BLaER1 treated with 17β-estradiol and CSF1 and Interleukin-3, amounts not matched to agents 10 nM and 100 nM (cell line): ENCODE measurements around the gene SLC6A7.

Experiments
- H3K27ac ChIP-seq, 11 experiments: shearing (Covaris generic); formaldehyde crosslinking; 2 replicates each; pipeline ENCODE4 v1.8.1; 2022
- H3K27me3 ChIP-seq, 11 experiments: shearing (Covaris generic); formaldehyde crosslinking; 2 replicates each; pipeline ENCODE4 v1.8.1; 2022
- H3K36me3 ChIP-seq, 11 experiments: shearing (Covaris generic); formaldehyde crosslinking; 2 replicates each; pipeline ENCODE4 v1.8.1; 2022
- H3K4me1 ChIP-seq, 10 experiments: shearing (Covaris generic); formaldehyde crosslinking; 2 replicates each; pipeline ENCODE4 v1.8.1; 2022
- H3K4me2 ChIP-seq, 11 experiments: shearing (Covaris generic); formaldehyde crosslinking; 2 replicates each; pipeline ENCODE4 v1.8.1; 2022
- H3K4me3 ChIP-seq, 10 experiments: shearing (Covaris generic); formaldehyde crosslinking; 2 replicates each; pipeline ENCODE4 v1.8.1; 2022
- H3K9ac ChIP-seq, 11 experiments: shearing (Covaris generic); formaldehyde crosslinking; 2 replicates each; pipeline ENCODE4 v1.8.1; 2022
- H3K9me3 ChIP-seq, 11 experiments: shearing (Covaris generic); formaldehyde crosslinking; replicated peaks in 1 of 11; 2 replicates each; pipeline ENCODE4 v1.8.1; 2022
- H4K20me1 ChIP-seq, 11 experiments: shearing (Covaris generic); formaldehyde crosslinking; 2 replicates each; pipeline ENCODE4 v1.8.1; 2022
- Cebpa-rat ChIP-seq, 11 experiments: shearing (Covaris generic); IDR thresholded peaks; 2 replicates each; pipeline ENCODE4 v1.8.1; 2022

SLC6A7 gene

GRCh38 chr5:150248946-150249345 is 59.1 kb downstream of the SLC6A7 start:
- peaks cover 22 to 28% (median 25%) of the 10 kb centered on the region in 10 experiments for H3K4me1 ChIP-seq
- no peaks in the 10 kb centered on the region for H4K20me1 ChIP-seq
- no peak overlapping the region for H3K9ac ChIP-seq
- no peaks in the 10 kb centered on the region for H3K36me3 ChIP-seq
- H3K27ac ChIP-seq = no peak overlapping the region
- TF ChIP-seq Cebpa-rat (IDR thresholded peaks at IDR 0.05) = no peak
- H3K4me2 ChIP-seq = no peak overlapping the region
- H3K9me3 ChIP-seq = no peaks in the 10 kb centered on the region
- H3K4me3 ChIP-seq = no peak overlapping the region
- no peaks in the 10 kb centered on the region for H3K27me3 ChIP-seq

DNA sequence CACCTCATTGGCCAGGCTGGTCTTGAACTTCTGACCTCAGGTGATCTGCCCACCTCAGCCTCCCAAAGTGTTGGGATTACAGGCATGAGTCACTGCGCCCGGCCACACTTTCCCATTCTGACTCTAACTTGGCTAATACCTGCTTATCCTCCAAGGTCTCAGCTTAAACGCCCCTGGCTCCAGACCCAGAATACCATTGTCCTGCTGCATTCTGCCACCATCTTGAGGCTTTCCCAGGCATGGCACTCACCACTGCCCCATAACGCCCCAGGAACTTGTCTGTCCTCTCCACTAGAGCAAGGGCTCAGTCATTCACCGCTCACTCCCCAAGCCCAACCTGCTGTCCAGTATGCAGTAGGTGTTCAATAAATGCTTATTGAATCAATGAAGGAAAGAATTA is 59.9 kb downstream of the SLC6A7 start:
- no peaks in the 10 kb centered on the region for H3K36me3 ChIP-seq
- TF ChIP-seq Cebpa-rat (IDR thresholded peaks at IDR 0.05) = no peak
- H3K27me3 ChIP-seq = no peaks in the 10 kb centered on the region
- no peaks in the 10 kb centered on the region for H4K20me1 ChIP-seq
- H3K4me2 ChIP-seq = no peak overlapping the region
- H3K9ac ChIP-seq = no peak overlapping the region
- no peaks in the 10 kb centered on the region for H3K9me3 ChIP-seq
- H3K27ac ChIP-seq = no peak overlapping the region
- peaks cover 20 to 34% (median 33%) of the 10 kb centered on the region in 10 experiments for H3K4me1 ChIP-seq
- no peak overlapping the region for H3K4me3 ChIP-seq

GRCh38 chr5:150251504-150251903 is 61.6 kb downstream of the SLC6A7 start:
- no peak for TF ChIP-seq Cebpa-rat (IDR thresholded peaks at IDR 0.05)
- Histone ChIP-seq H3K36me3 (no peaks in the 10 kb centered on the region), H3K4me3 (no peak overlapping the region), H3K9me3 (no peaks in the 10 kb centered on the region), H4K20me1 (no peaks in the 10 kb centered on the region), H3K27ac (no peak overlapping the region), H3K4me1 (peaks cover 18 to 52% (median 50%) of the 10 kb centered on the region in 10 experiments; a peak in 19 of 20 replicates), H3K4me2 (0 out of 22 replicates have a peak overlapping the region, but pooled peaks of 1 of the 11 experiments have one; percentile 81), H3K27me3 (no peaks in the 10 kb centered on the region), H3K9ac (no peak overlapping the region)

DNA sequence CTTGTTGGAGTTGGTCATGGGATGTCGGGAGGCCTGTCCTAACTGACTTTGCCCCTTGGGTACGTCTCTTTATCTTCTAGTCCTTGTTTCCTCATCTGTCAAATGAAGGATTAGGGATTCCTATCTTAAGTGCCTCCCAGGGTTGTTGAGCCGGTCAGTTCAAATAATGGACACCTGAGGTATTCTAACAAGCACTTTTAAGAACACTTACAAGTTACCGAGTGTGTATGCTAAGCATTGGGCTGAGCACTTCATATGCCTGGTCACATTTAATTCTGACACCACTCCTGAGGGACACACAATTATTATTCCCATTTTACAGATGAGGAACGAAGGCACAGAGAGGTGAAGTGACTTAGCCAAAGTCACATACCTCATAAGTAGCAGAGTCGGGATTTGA is 62.6 kb downstream of the SLC6A7 start:
- peak overlapping the region in 8 of 11 experiments; percentile 67 to 93 (median 82); a peak in 14 of 22 replicates for H3K4me2 ChIP-seq
- TF ChIP-seq Cebpa-rat (IDR thresholded peaks at IDR 0.05) = no peak
- peak overlapping the region in 1 of 11 experiments; percentile 53; a peak in 1 of 22 replicates for H3K9ac ChIP-seq
- no peaks in the 10 kb centered on the region for H4K20me1 ChIP-seq
- no peaks in the 10 kb centered on the region for H3K9me3 ChIP-seq
- H3K27ac ChIP-seq = no peak overlapping the region
- H3K4me1 ChIP-seq = peaks cover 20 to 62% (median 60%) of the 10 kb centered on the region in 10 experiments
- H3K36me3 ChIP-seq = no peaks in the 10 kb centered on the region
- no peaks in the 10 kb centered on the region for H3K27me3 ChIP-seq
- no peak overlapping the region for H3K4me3 ChIP-seq

DNA sequence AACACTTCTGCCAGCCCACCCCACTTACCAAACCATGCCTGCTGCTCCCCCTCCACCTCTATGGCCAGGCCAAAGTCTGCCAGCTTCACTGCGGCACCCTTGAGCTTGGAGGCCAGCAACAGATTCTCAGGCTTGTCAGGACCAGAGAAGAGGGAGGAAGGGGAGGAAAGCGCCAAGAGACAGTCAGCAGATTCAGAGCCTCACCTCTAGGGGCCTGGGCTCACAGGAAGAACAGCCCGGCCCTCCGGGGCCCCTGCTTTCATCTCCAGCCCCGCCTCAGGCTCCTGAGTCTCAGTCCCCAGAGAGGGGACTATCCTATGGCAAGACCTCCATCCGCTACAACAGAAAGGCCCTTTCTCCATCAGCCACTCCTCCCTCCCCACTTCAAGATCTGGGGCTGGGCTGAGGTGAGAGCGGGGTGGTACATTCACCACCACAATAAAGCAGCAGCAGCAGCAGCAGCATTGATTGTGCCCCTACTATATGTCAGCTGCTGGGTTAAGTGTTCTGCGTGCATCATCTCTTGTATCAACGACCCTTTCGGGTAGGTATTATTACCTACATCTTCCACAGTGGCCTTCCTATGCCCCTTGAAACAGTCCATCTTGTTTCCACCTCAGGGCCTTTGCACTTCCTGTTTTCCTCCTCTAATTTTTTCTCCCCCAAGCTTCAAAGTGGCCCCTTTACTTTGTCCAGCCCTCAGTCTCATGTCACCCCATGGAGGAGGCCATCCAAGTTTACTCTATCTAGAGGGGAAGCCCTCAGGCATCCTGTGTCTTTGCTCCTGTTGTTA is 63.8 kb downstream of the SLC6A7 start:
- no peaks in the 10 kb centered on the region for H4K20me1 ChIP-seq
- no peak overlapping the region for H3K4me3 ChIP-seq
- peaks cover 31 to 73% (median 71%) of the 10 kb centered on the region in 10 experiments for H3K4me1 ChIP-seq
- peak overlapping the region in 7 of 11 experiments; percentile 8 to 59 (median 47); a peak in 8 of 22 replicates for H3K27ac ChIP-seq
- TF ChIP-seq Cebpa-rat (IDR thresholded peaks at IDR 0.05) = no peak
- H3K9ac ChIP-seq = peak overlapping the region in 4 of 11 experiments; percentile 14 to 61 (median 38); a peak in 6 of 22 replicates
- H3K36me3 ChIP-seq = no peaks in the 10 kb centered on the region
- H3K4me2 ChIP-seq = peak overlapping the region; percentile 6 to 93 (median 79); a peak in 19 of 22 replicates
- H3K27me3 ChIP-seq = no peaks in the 10 kb centered on the region
- H3K9me3 ChIP-seq = no peaks in the 10 kb centered on the region

DNA sequence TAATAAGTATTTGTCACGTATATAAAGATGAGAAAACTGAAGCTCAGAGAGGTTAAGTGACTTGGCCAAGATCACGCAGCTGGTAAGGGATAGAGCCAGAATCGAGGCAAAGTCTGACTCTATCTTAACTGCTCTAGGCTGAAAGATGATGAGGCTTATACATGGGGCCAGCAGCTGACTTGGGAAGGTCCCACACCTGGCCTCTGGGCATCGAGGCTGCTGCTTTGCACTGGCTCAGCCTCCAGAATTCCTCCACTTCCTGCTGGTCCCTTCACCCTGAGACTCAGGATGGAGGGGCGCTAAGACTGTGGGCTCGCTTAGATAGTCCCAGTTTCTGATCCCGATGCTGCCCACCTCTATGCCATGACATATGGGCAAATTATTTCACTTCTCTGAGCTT is 64.5 kb downstream of the SLC6A7 start:
- no peak for TF ChIP-seq Cebpa-rat (IDR thresholded peaks at IDR 0.05)
- no peaks in the 10 kb centered on the region for H3K36me3 ChIP-seq
- peak overlapping the region in 10 of 11 experiments; percentile 21 to 93 (median 80); a peak in 19 of 22 replicates for H3K4me2 ChIP-seq
- H3K27ac ChIP-seq = peak overlapping the region in 4 of 11 experiments; percentile 0 to 59 (median 30); a peak in 3 of 22 replicates
- no peaks in the 10 kb centered on the region for H4K20me1 ChIP-seq
- H3K9ac ChIP-seq = peak overlapping the region in 4 of 11 experiments; percentile 16 to 50 (median 40); a peak in 7 of 22 replicates
- peaks cover 34 to 80% (median 79%) of the 10 kb centered on the region in 10 experiments for H3K4me1 ChIP-seq
- H3K27me3 ChIP-seq = no peaks in the 10 kb centered on the region
- no peaks in the 10 kb centered on the region for H3K9me3 ChIP-seq
- no peak overlapping the region; a peak in 1 of 20 replicates for H3K4me3 ChIP-seq

- no peak for TF ChIP-seq Cebpa-rat (IDR thresholded peaks at IDR 0.05)
- H3K4me1 ChIP-seq = peaks cover 34 to 84% (median 82%) of the 10 kb centered on the region in 10 experiments
- no peaks in the 10 kb centered on the region for H3K9me3 ChIP-seq
- H3K4me2 ChIP-seq = peak overlapping the region; percentile 21 to 93 (median 79); a peak in 20 of 22 replicates
- no peaks in the 10 kb centered on the region for H3K36me3 ChIP-seq
- no peaks in the 10 kb centered on the region for H3K27me3 ChIP-seq
- no peak overlapping the region; a peak in 1 of 20 replicates for H3K4me3 ChIP-seq
- H4K20me1 ChIP-seq = no peaks in the 10 kb centered on the region
- H3K27ac ChIP-seq = peak overlapping the region in 4 of 11 experiments; percentile 0 to 59 (median 30); a peak in 5 of 22 replicates
- peak overlapping the region in 5 of 11 experiments; percentile 16 to 50 (median 33); a peak in 8 of 22 replicates for H3K9ac ChIP-seq
These were observed 64.9 kb downstream of the SLC6A7 start for GRCh38 chr5:150254774-150255173.

DNA sequence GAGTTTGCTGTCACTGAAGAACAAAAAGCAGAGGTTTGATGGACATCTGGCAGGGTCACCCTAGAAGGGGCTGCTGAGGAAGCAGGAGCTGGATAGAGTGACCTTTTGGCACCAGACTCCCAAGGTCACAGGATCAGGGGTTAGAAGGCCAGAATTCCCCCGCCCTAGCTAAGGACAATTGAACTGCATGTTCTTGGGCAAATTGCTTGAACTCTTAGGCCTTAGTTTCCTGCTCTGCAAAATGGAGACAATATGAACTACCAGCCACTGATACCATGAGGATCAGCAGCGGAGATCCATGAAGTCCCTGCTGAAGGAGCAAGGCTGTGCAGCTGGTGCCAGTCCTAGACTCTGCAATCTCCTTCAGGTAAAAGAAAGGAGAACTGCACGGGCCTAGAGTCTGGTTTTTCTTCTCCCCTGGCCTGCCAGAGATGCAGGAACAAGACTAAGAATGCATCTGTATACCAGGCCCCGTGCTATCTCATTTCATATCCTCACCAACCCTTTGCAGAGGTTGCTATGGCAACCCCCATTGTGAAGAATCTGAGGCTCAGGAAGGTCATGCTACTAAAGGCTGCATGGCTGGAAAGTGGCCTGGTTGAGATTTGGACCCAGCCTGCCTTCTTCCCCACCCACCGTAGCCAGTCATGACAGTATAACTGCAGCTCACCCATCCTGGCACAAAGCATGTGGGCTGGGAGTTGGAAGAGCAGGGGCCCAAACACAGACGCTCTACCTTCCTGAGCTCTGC is 66.0 kb downstream of the SLC6A7 start:
- Histone ChIP-seq H3K4me2 (peak overlapping the region; percentile 7 to 93 (median 79); a peak in 21 of 22 replicates), H4K20me1 (no peaks in the 10 kb centered on the region), H3K4me3 (no peak overlapping the region), H3K27me3 (no peaks in the 10 kb centered on the region), H3K36me3 (no peaks in the 10 kb centered on the region), H3K4me1 (peaks cover 34 to 95% (median 93%) of the 10 kb centered on the region in 10 experiments), H3K9me3 (no peaks in the 10 kb centered on the region), H3K27ac (peak overlapping the region in 5 of 11 experiments; percentile 0 to 66 (median 13); a peak in 5 of 22 replicates), H3K9ac (peak overlapping the region in 7 of 11 experiments; percentile 4 to 48 (median 17); a peak in 5 of 22 replicates)
- no peak for TF ChIP-seq Cebpa-rat (IDR thresholded peaks at IDR 0.05)
